ENCODE measurements around the gene LRRTM4. TPM values are rescaled to one million over a fixed set of nuclear protein-coding genes. Genes with fewer than 3 reads are reported as not detected.

LRRTM4 gene
- total RNA-seq, 1 experiment from 2014 or later = 12.0 TPM

GRCh38 chr2:77322431-77322830, 199.7 kb downstream of the LRRTM4 start:
- no peak overlapping the region for H4K91ac ChIP-seq (ENCODE audit: insufficient read length, low read depth, low read length)
- H3K27ac ChIP-seq (ENCODE audit: insufficient read length, low read depth, low read length) = no peak overlapping the region
- no peak overlapping the region for H3K9ac ChIP-seq (ENCODE audit: extremely low read depth, insufficient read length, low read length)
- H3K9me3 ChIP-seq (ENCODE audit: control insufficient read depth, low read depth, low read length) = no peaks in the 10 kb centered on the region
- no peak overlapping the region for H2BK15ac ChIP-seq (ENCODE audit: low read depth, low read length)
- no peak overlapping the region for H3K56ac ChIP-seq (ENCODE audit: insufficient read length, low read depth, low read length)
- no peak overlapping the region for H3T11ph ChIP-seq (ENCODE audit: low read length)
- H3K4ac ChIP-seq (ENCODE audit: low read depth, low read length) = no peak overlapping the region
- H4K5ac ChIP-seq (ENCODE audit: insufficient read length, low read depth, low read length) = no peak overlapping the region
- no peak overlapping the region for H3K23ac ChIP-seq (ENCODE audit: insufficient read length, low read depth, low read length)
- Mint-ChIP-seq H3K4me1 (peaks cover 7 to 12% of the 10 kb centered on the region in 2 experiments), H3K9me3 (no peaks in the 10 kb centered on the region), H3K36me3 (ENCODE audit: insufficient read depth in 1 of 3, low read depth in 3 of 3) (peaks cover 0 to 4% (median 0%) of the 10 kb centered on the region in 3 experiments; a peak in 1 of 7 replicates), H3K27me3 (ENCODE audit: low read depth) (no peaks in the 10 kb centered on the region), H3K27ac (no peak overlapping the region), H3K4me3 (no peak overlapping the region)
- no peak overlapping the region for H4K8ac ChIP-seq (replicated peaks; ENCODE audit: insufficient read length, low read depth, low read length)
- no CpG with 5 or more reads among the region's 3 CpGs for WGBS (ENCODE audit: extremely low coverage, insufficient read length, low lambda C conversion rate)
- no peak overlapping the region for H2BK12ac ChIP-seq (ENCODE audit: insufficient read length, low read depth, low read length)
- H2AFZ ChIP-seq (ENCODE audit: low read length) = no peak overlapping the region
- no peak for DNase-seq
- no peak overlapping the region for H2BK5ac ChIP-seq (ENCODE audit: insufficient read length, low read length)
- H3K23me2 ChIP-seq (ENCODE audit: insufficient read length, low read depth, low read length, poor library complexity, severe bottlenecking) = no peaks in the 10 kb centered on the region
- H4K20me1 ChIP-seq (ENCODE audit: control insufficient read depth, insufficient read depth, insufficient read length) = no peaks in the 10 kb centered on the region
- H3K27me3 ChIP-seq (ENCODE audit: insufficient read depth, low read length) = no peaks in the 10 kb centered on the region
- no peak overlapping the region for H2BK120ac ChIP-seq (ENCODE audit: low read depth, low read length, poor library complexity, severe bottlenecking)
- no peak for TF ChIP-seq CTCF (conservative IDR thresholded peaks at IDR 0.05)
- H3K4me1 ChIP-seq (ENCODE audit: insufficient read depth, low read length) = no peaks in the 10 kb centered on the region
- no peak overlapping the region for H2BK20ac ChIP-seq (ENCODE audit: low read depth, low read length, poor library complexity, severe bottlenecking)
- no peak overlapping the region for H3K18ac ChIP-seq (ENCODE audit: insufficient read length, low read depth, low read length)
- no peaks in the 10 kb centered on the region for H3K79me2 ChIP-seq (ENCODE audit: insufficient read depth, low read length)
- H3K4me2 ChIP-seq (ENCODE audit: insufficient read depth, insufficient read length, low read length) = no peak overlapping the region
- no peaks in the 10 kb centered on the region for H3K79me1 ChIP-seq (ENCODE audit: insufficient read depth, low read depth, low read length, poor library complexity, severe bottlenecking)
- H2AK5ac ChIP-seq (ENCODE audit: insufficient read length, low read length) = no peak overlapping the region
- H3K14ac ChIP-seq (ENCODE audit: insufficient read depth, low read length) = no peak overlapping the region
